Prostate gland (tissue), 2 donors: ENCODE measurements around the gene ZNF804A.

Source experiments
- CTCF ChIP-seq, 4 experiments: fragments of 200-600 bp in 2 of 4; fragments of 450-650 bp in 2 of 4; sonication (generic) in 2 of 4; IDR thresholded peaks; 1 replicate in 3 of 4; 2 replicates in 1 of 4; pipeline ENCODE4 v1.5.1; 2016 to 2019; ENCODE audit warnings: antibody characterized with exemption in 4 of 4, mild to moderate bottlenecking in 2 of 4, moderate library complexity in 2 of 4
- POLR2A ChIP-seq: fragments of 450-650 bp; IDR thresholded peaks from one replicate; pipeline ENCODE4 v1.6.1; 2016; ENCODE audit warnings: antibody characterized with exemption, mild to moderate bottlenecking
- POLR2AphosphoS5 ChIP-seq: sonication (generic); formaldehyde crosslinking; IDR thresholded peaks from one replicate; pipeline ENCODE4 v1.6.1; 2017; ENCODE audit warnings: antibody characterized with exemption

GRCh38 chr2:184566716-184567115 lies 31.6 kb upstream of the ZNF804A start:
- TF ChIP-seq CTCF (IDR thresholded peaks at IDR 0.05) (no peak), POLR2AphosphoS5 (no peak), POLR2A (no peak)
